Renal cortex interstitium (tissue), 11 donors: ENCODE measurements around the gene RBMS3. TPM values are rescaled to one million over a fixed set of nuclear protein-coding genes. Genes with fewer than 3 reads are reported as not detected.
"Not testable (repeated sequence)": the region's sequence is repeated elsewhere in the genome, so short reads cannot be mapped to it uniquely, and the experiment has no call there.

Experiments used
- DNase-seq, 11 donors: peaks; one replicate each; pipeline ENCODE4 v3.0.0-alpha.2; 2013; ENCODE audit warnings: low read depth in 9 of 11, low spot score in 4 of 11; ENCODE audit errors: extremely low read depth in 1 of 11
- polyA plus RNA-seq, 3 donors: library from polyadenylated mRNA; unstranded; fragments of 120-200 nt; gene quantifications; one replicate each; pipeline ENCODE4 v1.2.1, GENCODE V29; 2013; ENCODE audit not compliant: insufficient read length in 3 of 3

RBMS3 gene
- polyA plus RNA-seq, 3 donors: 13.6 to 15.7 (median 14.4) TPM

DNA sequence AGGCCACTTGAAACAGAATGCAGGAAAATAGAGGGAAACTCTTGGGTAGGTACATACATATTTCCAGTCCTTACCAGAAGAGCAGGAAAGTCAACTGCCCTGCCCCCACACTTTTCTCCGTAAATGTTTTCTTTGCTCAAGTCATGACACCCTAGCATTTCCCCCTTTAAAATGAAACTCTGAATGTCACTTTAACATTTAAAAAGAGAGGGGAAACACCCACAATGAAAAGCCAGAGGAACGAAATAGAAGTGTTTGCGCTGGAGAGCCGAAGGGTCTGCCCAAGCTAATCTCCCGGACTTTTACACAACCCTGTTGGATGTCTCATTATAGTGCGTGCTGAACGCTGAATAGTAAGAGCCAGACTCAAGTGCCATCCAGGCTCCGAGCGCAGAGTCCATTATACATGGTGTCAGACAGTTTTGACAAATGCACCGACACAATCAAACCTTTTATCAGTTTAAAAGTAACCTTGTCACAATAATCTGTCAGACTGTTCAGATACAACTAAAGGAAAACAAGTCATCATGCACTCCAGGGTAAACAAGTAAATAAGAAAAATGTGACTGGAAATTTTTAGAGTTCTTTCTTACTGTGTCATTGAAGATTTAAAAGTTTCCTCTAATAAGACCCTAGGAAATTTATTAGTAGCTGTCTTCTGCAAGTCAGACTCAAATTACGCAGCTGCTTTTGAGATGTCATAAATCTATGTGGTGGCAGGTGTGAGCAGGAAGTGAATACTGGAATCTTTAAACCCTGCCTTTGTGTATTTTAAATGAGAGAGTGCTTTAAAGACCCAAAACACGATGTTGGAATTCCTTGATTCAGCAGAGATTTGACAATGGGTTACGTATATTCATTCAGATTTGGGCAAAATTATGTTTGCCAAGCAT lies 159.8 kb downstream of the RBMS3 start:
- peak in 8 of 11 donors; percentile 23 to 57 (median 28) for DNase-seq

DNA sequence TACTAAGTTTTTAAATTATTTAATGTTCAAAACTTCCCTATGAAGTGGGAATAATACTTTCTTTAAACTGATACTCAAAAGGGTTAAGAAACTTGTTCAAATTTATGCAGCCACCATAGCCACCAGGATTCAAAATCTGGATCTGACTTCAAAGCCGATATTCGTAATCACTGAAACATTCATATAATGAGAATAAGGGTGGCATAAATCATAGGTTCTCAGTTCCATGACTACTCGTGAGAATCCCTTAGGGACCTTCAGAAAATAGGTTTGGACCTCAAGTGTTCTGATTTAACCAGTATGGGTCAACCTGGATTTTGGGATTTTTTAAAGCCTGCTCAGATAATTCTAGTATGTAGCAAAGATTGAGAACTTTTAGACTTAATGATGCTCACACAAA lies 160.6 kb downstream of the RBMS3 start:
- no peak for DNase-seq

DNA sequence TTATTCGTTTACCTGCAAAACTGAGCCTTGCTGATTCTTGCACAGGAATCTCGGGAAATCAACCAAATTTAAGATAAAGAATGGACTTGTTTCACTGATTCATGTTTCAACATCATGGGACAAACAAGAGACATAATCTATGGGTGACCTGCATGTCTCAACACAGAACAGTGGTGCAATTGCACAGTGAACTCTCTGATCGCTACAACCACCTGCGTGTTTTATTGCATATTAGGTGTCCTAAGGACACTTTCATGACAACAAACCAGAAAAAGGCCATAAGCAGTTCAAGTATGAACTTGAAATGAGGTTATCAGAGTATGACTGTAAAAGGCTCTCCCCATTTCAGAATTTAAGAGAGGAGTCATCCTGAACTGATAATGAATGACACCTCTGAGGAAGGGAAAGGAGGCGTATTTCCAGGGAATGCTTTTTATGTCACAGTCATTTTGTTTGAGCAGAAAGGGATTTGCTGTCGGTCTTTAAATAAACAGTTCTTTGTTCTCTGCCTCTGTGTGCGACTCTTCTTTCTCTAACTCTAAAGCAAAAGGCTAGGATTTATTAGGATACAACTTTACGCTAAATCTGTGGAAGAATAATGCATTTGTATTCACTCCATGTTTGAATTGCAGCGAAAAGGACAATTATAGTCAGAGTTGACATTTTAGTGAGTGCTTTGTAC lies 167.2 kb downstream of the RBMS3 start:
- DNase-seq: no peak

DNA sequence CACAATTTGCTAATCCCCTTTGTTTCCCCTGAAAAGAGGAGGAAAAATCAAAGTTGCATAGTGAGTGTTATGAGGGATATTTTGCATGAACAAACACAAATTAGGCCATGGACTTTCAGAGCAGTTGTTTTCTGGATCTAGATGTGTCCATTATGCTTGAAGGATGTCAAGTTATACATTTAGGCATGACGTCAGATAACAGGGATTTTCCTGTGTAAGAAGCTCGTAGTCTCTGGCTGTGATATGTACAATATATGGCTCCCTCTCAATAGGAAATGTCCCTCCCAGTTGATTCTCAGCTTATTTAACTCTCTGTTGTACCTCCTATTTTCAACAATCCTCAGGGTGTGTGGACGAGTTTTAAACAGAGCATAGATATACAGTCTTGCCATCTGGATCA lies 171.0 kb downstream of the RBMS3 start:
- DNase-seq: no peak

DNA sequence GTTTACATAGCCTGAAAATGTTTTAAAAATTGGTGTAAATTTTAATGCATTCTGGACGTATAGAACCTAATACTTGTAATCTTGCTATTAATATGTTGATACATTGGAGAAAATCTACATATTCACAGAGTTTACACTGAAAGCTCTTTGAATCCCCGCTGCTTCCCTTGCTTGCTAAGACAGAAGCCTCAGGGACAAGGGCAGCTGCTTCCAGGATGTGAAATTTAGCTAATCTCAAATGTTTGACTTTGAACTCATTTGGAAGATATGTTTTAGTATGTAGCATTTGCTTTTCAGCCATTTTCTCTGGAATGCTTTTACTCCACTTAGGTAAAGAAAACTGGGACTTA lies 172.0 kb downstream of the RBMS3 start:
- DNase-seq: no peak

DNA sequence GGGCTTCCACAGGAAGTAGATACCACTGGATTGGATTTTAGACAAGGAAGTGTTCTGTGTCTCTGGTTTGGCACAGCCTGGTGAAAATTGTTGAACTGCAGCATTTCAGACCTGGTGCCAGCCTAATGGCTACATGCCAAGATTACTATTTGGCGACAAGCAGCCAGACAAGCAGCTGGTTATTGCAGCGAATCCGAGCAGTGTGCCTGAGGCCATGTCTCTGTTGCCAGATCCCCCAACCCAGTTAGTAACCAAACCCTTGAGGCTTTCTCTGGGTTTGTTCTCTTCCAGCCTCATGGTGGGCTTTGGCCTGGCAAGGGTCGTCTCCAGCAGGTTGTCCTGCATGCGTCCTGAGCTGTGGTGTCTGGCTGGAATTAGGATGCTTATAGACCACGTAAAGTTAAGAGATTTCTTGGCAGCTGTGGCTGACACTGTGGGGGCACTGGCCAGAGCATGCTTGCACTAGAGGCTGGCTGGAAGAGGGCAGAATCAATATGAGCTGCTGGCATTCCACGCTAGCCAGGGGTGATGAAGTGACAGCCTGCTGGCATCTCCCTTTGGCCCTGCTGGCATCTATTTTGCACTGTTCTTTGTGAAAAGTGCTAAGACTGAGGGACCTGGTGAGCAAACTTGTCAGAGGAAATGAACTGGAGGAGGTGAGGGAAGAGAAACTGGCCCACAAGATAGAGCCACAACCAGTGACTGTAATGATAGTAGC lies 172.6 kb downstream of the RBMS3 start:
- no peak for DNase-seq

DNA sequence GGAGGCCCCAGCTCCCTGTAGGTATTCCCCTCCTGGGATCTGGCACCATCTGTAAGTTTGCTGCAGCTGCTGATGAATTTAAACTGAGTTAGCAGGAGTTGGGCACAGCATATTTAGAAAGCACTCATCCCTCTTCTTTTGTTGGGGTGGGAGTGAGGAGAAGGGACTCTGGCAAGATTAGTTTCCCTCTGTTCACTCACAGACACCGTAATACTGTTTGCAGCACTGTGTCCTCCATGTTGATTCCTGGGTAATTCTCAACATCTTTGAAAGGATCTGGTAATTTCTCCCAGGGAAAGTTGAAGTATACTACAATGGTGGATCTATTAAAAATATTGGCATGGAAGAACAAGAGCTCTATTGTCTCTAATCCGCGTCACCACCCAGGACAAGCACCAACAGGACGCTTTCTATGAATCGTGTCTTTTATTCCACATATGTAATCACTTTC lies 173.3 kb downstream of the RBMS3 start:
- no peak for DNase-seq

DNA sequence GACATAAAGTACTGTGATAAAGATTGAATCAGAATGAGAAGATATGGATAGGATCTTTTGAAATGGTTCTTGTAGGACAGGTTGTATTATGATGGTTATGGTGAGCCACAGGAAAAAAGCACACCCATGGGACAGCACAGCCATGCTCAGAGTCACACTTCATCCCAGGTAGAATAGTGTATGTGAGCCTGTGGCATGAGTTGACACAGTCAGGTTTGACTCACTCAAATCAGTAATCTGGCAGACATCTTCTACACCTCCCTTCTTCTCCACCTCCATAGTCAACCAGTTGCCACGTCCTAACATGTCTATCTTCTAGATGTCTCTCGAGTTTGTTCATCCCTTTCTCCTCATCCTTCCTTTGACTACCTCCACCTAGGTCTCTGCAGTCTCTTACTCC lies 176.0 kb downstream of the RBMS3 start:
- DNase-seq: no peak

DNA sequence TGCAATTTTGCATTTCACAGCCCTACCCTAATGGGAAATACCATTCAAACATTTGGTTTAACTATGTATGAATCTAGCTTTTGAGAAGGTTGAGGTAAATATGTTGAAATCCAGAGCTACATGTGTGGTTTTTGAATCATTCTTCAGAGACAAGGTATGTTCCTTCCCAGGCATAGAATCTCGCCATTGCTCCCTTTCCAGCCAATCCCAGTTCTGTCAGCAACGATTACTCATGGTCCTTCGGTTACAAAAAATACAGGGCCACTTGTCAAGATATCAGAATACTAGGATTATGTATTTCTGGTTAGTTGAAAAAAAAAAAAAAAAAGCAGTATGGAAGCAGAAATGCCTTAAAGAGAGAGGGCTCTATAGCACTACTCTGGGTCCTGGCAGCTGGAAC lies 182.4 kb downstream of the RBMS3 start:
- no peak for DNase-seq

DNA sequence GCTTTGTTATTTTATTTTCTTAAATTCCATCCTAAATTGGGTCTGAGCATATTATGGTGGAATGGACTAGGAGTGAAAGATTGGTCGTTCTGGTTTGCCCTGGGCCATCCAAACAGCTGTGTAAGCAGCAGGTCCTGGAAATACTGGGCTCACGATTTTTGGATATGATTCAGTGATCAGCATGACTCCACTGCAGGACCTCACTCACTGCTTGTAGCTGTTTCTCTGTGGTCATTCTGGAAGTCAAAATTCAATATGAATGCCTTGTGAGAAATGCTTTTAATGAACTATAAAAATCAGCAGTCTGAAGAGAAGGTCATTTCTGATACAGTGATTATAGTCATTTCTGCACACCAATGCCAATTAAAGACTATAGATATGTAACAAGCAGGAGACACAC lies 185.0 kb downstream of the RBMS3 start:
- DNase-seq: peak in 1 of 11 donors; percentile 4

DNA sequence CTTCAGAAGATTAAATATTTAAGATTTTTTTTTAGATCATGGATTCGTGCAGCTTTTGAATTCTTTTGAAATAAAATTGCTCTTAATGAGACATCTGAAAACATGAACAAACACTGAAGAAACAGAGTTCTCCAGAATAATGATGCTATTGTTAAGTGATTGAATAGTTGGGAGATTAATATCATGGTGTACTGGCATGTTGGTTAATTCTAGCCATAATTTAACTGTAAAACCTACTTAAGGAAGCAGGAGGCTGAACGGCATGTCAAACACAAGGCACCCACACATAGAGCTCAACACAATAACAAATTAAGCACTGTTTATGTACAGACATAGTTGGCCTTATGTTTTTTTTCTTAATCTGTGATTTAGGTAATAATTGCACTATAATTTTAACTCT lies 185.6 kb downstream of the RBMS3 start:
- no peak for DNase-seq

DNA sequence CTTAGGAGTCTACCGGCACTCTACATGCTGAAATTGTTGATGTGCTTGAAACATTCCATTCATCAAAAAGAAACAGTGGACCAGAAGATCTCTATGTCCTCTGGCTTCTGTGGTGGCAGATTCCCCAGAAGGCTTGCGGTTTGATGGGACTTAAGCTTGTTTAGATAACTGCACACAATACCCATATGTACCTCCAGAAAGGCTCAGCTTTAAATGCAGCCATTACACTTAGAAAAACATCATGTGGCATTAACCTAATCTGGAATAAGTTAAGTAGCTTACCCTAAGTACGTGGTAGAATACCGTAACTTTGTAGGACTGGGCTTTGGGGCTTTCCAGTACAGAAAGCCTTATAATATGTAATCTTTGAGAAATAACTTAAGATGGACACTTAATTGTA lies 187.3 kb downstream of the RBMS3 start:
- no peak for DNase-seq

DNA sequence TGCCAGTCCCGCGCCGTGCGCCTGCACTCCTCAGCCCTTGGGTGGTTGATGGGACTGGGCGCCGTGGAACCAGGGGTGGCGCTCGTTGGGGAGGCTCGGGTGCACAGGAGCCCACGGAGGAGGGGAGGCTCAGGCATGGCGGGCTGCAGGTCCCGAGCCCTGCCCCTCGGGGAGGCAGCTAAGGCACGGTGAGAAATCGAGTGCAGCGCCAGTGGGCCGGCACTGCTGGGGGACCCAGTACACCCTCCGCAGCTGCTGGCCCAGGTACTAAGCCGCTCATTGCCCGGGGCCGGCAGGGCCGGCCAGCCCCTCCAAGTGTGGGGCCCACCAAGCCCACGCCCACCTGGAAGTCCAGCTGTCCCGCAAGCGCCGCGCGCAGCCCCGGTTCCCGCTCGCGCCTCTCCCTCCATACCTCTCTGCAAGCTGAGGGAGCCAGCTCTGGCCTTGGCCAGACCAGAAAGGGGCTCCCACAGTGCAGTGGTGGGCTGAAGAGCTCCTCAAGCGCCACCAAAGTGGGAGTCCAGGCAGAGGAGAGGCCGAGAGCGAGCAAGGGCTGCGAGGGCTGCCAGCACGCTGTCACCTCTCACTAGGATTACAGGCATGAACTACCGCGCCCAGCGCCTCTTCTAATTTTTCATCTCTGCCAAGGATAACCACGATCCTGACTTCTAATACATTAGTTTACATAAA lies 192.8 kb downstream of the RBMS3 start:
- DNase-seq: not testable (repeated sequence)

DNA sequence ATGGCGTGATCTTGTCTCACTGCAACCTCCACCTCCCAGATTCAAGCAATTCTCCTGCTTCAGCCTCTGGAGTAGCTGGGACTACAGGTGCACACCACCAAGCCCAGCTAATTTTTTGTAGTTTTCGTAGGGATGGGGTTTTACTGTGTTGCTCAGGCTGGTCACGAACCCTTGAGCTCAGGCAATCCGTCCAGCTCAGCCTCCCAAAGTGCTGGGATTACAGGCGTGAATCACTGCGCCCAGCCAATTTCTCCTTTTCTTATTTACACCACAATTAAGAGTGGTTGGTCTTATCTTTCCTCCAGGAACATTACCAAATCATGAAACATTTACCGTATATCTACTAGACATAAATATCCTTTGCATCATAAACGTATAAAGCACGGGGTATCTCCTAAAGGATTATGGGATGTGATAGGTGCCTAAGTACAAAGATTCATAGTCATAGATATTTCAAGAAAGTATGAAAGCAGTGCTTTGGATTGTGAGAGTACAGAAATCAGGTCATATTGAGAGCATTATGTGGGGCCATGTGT lies 194.5 kb downstream of the RBMS3 start:
- no peak for DNase-seq

DNA sequence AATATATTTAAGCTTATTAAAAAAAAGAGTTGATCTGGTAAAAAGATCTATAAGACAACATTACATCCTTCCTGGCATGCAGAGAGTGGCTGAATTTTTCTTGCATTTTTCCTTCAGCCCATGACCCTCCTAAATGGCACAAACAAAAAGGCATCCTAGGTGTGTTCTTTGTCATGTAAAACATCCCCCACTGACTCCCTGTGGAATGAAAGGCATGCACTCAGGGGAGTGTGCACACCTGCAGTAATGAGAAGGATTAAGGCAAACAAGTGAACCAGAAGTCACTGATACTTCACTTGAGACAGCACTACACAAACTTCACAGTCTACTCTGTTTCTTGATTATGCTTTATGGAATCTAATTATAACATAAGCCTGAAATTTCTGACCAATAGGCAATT lies 195.0 kb downstream of the RBMS3 start:
- no peak for DNase-seq

DNA sequence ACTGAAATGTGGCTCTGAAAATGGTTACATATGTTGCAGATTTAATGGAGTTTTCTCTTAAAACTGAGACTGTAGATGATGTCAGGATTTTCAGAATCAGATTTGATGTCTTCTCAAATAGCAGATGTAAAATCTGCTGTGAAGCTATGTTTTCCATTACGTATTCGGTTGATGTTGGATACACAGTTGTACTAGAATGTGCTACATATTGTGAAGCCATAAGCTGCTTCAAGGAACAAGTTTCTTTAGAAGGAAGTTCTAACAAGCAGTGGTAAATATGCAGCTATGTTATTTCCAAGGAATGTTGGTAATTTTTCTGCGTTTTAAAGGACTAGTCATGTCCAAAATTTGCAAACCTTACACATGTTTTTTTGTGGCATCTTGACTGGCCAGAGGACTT lies 197.7 kb downstream of the RBMS3 start:
- DNase-seq: no peak

DNA sequence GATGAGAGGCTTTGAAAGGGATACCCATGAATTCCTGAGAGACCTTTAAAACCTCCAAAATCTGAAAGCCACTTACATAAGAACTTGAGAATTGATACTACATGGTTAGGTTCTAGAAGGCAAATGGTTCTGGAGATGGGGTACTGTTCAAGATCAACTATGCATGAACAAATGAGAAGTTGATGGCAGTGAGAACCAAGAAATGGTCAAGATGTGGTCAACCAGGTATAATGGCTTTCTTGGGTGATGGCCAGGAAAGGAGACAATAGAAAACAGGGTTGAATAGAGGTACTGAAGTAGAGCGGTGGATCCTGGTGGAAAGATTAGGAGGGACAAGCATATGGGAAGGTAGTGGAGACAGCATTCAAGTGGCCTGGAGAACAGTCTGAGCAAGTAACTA lies 200.4 kb downstream of the RBMS3 start:
- DNase-seq: no peak

DNA sequence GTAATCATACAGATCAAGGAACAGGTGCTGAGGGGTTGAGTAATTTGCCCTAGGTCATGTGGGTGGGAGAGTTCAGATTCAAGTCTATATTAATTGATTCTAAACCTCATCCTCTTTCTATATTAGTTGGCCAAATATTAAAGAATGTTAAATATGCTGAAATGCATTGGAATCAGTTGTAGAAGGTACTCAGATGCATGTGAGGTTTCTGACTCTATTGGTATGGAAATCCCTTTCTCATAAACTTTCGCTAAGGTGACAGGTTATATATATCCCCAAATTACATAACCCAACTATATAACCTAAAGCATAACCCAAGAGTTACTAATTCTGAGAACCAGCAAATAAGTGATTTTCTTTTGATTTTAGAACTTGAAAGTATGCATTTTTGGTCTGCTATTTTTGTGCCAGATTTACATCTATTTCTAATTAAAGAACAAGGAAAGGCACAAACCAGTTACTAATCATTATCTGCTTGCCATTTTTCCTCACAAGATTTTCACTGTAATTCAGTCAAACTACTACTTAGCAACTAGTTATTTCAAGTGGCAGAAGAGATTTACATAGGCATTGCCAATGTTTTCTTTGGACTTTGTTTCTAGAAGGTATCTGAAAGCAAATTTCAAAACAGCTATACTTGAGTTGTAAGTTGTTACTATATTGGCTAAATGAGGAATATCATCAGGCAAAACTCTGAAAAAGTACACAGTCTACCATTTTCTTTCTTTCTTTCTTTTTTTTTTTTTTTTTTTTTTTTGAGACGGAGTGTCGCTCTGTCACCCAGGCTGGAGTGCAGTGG lies 201.3 kb downstream of the RBMS3 start:
- no peak for DNase-seq
